ENCODE measurements around the gene TEX53. TPM values are rescaled to one million over a fixed set of nuclear protein-coding genes. Genes with fewer than 3 reads are reported as not detected.

TEX53 gene
- total and polyA plus RNA-seq, 10 of the 15 experiments (the other 5 are each of a cell fraction or from before 2014, with no cell fraction given): not detected

DNA sequence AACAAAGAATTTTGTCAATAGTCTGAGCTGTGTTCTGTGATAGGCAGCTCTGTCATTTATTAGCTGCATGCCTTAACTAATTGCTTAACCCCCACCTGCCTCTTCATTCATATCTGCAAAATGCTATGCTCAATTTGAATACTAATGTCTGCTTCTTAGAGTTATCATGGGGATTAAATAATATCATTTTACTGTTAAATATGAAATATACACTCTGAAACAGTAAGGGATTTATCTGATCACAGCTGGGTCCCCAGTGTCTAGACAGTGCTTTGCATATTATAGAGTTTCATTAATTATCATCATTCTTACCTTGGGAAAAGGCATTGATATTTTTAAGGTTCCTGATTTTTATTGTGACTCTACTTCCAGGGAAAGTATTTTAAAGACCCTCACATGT, 12.4 kb upstream of the TEX53 start:
- no peak for DNase-seq (ENCODE audit: low read depth, low spot score)
- intact Hi-C loops (cut with micrococcal nuclease; ENCODE audit: unreplicated experiment) (no loop called here), in situ Hi-C loops (cut with MboI) (loop anchor here (10.0 kb wide), 1 partner anchor 855 kb away; no protein-coding TSS in a partner anchor)
- no peak overlapping the region for H3K4me3 ChIP-seq
- no peaks in the 10 kb centered on the region for H3K9me3 ChIP-seq (replicated peaks; ENCODE audit: control insufficient read depth, insufficient read depth, low read length)
- H3K36me3 ChIP-seq (ENCODE audit: control insufficient read depth in 2 of 2, insufficient read depth in 2 of 2, low read length in 1 of 2): no peaks in the 10 kb centered on the region
- H3K79me2 ChIP-seq (ENCODE audit: control insufficient read depth, insufficient read depth, low read length): no peaks in the 10 kb centered on the region
- H3K9ac ChIP-seq (ENCODE audit: control insufficient read depth, insufficient read depth, low read length): no peak overlapping the region
- ChIA-PET SMC1A (ENCODE audit: uncharacterized antibody, unreplicated experiment) (interaction anchor here (1.0 to 1.3 kb wide), 3 partner anchors 78 to 337 kb away, joined by 3 read pairs; no protein-coding TSS in a partner anchor), RAD21 (ENCODE audit: unreplicated experiment) (no interaction called here), CTCF (interaction anchor here (14.0 kb wide), 1 partner anchor 8 kb away, joined by 135 read pairs; the partner anchor contains the start of gene TEX48), POLR2A (no interaction called here)
- no TSS peak for BruUV-seq (replicated peaks)
- no peaks in the 10 kb centered on the region; a peak in 1 of 4 replicates for H3K27me3 ChIP-seq (replicated peaks in 1 of 2; ENCODE audit: control insufficient read depth in 2 of 2, insufficient read depth in 2 of 2, low read length in 1 of 2)
- H3K4me2 ChIP-seq (ENCODE audit: control insufficient read depth, insufficient read depth): no peak overlapping the region
- H2AFZ ChIP-seq (ENCODE audit: control insufficient read depth, low read depth, low read length): no peak overlapping the region
- FAIRE-seq: no peak
- TF ChIP-seq ATF7 (IDR thresholded peaks at IDR 0.05; ENCODE audit: low read depth) (no peak), STAT1 (conservative IDR thresholded peaks at IDR 0.05) (no peak), CBFB (IDR thresholded peaks at IDR 0.05; ENCODE audit: low read depth) (no peak)
- TF ChIP-seq, protein P1, sequence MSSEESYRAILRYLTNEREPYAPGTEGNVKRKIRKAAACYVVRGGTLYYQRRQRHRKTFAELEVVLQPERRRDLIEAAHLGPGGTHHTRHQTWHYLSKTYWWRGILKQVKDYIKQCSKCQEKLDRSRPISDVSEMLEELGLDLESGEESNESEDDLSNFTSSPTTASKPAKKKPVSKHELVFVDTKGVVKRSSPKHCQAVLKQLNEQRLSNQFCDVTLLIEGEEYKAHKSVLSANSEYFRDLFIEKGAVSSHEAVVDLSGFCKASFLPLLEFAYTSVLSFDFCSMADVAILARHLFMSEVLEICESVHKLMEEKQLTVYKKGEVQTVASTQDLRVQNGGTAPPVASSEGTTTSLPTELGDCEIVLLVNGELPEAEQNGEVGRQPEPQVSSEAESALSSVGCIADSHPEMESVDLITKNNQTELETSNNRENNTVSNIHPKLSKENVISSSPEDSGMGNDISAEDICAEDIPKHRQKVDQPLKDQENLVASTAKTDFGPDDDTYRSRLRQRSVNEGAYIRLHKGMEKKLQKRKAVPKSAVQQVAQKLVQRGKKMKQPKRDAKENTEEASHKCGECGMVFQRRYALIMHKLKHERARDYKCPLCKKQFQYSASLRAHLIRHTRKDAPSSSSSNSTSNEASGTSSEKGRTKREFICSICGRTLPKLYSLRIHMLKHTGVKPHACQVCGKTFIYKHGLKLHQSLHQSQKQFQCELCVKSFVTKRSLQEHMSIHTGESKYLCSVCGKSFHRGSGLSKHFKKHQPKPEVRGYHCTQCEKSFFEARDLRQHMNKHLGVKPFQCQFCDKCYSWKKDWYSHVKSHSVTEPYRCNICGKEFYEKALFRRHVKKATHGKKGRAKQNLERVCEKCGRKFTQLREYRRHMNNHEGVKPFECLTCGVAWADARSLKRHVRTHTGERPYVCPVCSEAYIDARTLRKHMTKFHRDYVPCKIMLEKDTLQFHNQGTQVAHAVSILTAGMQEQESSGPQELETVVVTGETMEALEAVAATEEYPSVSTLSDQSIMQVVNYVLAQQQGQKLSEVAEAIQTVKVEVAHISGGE (CRISPR knock-in tag; IDR thresholded peaks at IDR 0.05): no peak
- no peak overlapping the region for H3K27ac ChIP-seq (ENCODE audit: control insufficient read depth, insufficient read depth)
- H3K4me1 ChIP-seq (ENCODE audit: control insufficient read depth, insufficient read depth, low read length): no peaks in the 10 kb centered on the region
- no peak for ATAC-seq
- H4K20me1 ChIP-seq (ENCODE audit: control insufficient read depth, insufficient read depth): no peaks in the 10 kb centered on the region

Data from GM12878 (cell line).